ENCODE measurements around the gene SRSF9. TPM values are rescaled to one million over a fixed set of nuclear protein-coding genes. Genes with fewer than 3 reads are reported as not detected.
A peak's percentile ranks its signal among the peaks of the same experiment; 100 is the strongest.

The SRSF9 gene
- total and polyA plus RNA-seq, 2 of the 13 experiments (the other 11 are each of a cell fraction or from before 2014, with no cell fraction given) = 125 to 144 TPM

GRCh38 chr12:120437735-120438494 is 31.6 kb downstream of the SRSF9 start, which contains the start of gene COX6A1 (continued):
- TF ChIP-seq, protein P1, sequence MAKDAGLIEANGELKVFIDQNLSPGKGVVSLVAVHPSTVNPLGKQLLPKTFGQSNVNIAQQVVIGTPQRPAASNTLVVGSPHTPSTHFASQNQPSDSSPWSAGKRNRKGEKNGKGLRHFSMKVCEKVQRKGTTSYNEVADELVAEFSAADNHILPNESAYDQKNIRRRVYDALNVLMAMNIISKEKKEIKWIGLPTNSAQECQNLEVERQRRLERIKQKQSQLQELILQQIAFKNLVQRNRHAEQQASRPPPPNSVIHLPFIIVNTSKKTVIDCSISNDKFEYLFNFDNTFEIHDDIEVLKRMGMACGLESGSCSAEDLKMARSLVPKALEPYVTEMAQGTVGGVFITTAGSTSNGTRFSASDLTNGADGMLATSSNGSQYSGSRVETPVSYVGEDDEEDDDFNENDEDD (CRISPR knock-in tag; IDR thresholded peaks at IDR 0.05; ENCODE audit: borderline replicate concordance) = peak; percentile 50; the same call in 1 of the 2 replicates
- TF ChIP-seq NR2C2 (CRISPR knock-in tag; IDR thresholded peaks at IDR 0.05; ENCODE audit: borderline replicate concordance) = peak; percentile 91
- no peak for TF ChIP-seq SP1 (IDR thresholded peaks at IDR 0.05)
- peak; percentile 69 for TF ChIP-seq SP1 (CRISPR knock-in tag; IDR thresholded peaks at IDR 0.05)
- TF ChIP-seq SETDB1 (CRISPR knock-in tag; IDR thresholded peaks at IDR 0.05; ENCODE audit: borderline replicate concordance) = no peak
- TF ChIP-seq ZNF12 (CRISPR knock-in tag; IDR thresholded peaks at IDR 0.05) = no peak
- TF ChIP-seq ZNF20 (CRISPR knock-in tag; IDR thresholded peaks at IDR 0.05) = no peak
- TF ChIP-seq ZNF713 (CRISPR knock-in tag; IDR thresholded peaks at IDR 0.05) = no peak
- TF ChIP-seq NAIF1 (CRISPR knock-in tag; IDR thresholded peaks at IDR 0.05; ENCODE audit: borderline replicate concordance) = 0 out of 2 replicates have a peak, but pooled peaks have one; percentile 22
- TF ChIP-seq RBFOX2 (IDR thresholded peaks at IDR 0.05; ENCODE audit: low read depth, low read length) = peak; percentile 91
- TF ChIP-seq GATAD1 (CRISPR knock-in tag; IDR thresholded peaks at IDR 0.05) = peak; percentile 92
- TF ChIP-seq ZNF263 (CRISPR knock-in tag; IDR thresholded peaks at IDR 0.05) = peak; percentile 89
- TF ChIP-seq SIX1 (CRISPR knock-in tag; IDR thresholded peaks at IDR 0.05; ENCODE audit: borderline replicate concordance) = peak; percentile 17; the same call in 1 of the 2 replicates
- peak; percentile 65; the same call in 1 of the 2 replicates for TF ChIP-seq ZNF792 (CRISPR knock-in tag; IDR thresholded peaks at IDR 0.05)
- TF ChIP-seq ZNF552 (CRISPR knock-in tag; IDR thresholded peaks at IDR 0.05; ENCODE audit: borderline replicate concordance) = no peak
- TF ChIP-seq ZNF44 (CRISPR knock-in tag; IDR thresholded peaks at IDR 0.05) = no peak
- no peak for TF ChIP-seq DBP (CRISPR knock-in tag; IDR thresholded peaks at IDR 0.05; ENCODE audit: not compliant biosample characterization)
- TF ChIP-seq, protein P2, sequence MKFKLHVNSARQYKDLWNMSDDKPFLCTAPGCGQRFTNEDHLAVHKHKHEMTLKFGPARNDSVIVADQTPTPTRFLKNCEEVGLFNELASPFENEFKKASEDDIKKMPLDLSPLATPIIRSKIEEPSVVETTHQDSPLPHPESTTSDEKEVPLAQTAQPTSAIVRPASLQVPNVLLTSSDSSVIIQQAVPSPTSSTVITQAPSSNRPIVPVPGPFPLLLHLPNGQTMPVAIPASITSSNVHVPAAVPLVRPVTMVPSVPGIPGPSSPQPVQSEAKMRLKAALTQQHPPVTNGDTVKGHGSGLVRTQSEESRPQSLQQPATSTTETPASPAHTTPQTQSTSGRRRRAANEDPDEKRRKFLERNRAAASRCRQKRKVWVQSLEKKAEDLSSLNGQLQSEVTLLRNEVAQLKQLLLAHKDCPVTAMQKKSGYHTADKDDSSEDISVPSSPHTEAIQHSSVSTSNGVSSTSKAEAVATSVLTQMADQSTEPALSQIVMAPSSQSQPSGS (CRISPR knock-in tag; IDR thresholded peaks at IDR 0.05) = no peak
- TF ChIP-seq SP5 (CRISPR knock-in tag; IDR thresholded peaks at IDR 0.05; ENCODE audit: borderline replicate concordance, low read depth) = peak; percentile 82; the same call in 1 of the 2 replicates
- no peak for TF ChIP-seq ZNF235 (CRISPR knock-in tag; IDR thresholded peaks at IDR 0.05; ENCODE audit: borderline replicate concordance)
- TF ChIP-seq, protein P3, sequence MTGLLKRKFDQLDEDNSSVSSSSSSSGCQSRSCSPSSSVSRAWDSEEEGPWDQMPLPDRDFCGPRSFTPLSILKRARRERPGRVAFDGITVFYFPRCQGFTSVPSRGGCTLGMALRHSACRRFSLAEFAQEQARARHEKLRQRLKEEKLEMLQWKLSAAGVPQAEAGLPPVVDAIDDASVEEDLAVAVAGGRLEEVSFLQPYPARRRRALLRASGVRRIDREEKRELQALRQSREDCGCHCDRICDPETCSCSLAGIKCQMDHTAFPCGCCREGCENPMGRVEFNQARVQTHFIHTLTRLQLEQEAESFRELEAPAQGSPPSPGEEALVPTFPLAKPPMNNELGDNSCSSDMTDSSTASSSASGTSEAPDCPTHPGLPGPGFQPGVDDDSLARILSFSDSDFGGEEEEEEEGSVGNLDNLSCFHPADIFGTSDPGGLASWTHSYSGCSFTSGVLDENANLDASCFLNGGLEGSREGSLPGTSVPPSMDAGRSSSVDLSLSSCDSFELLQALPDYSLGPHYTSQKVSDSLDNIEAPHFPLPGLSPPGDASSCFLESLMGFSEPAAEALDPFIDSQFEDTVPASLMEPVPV (CRISPR knock-in tag; IDR thresholded peaks at IDR 0.05) = peak; percentile 77; the same call in 1 of the 2 replicates
- no peak for TF ChIP-seq MEIS2 (CRISPR knock-in tag; IDR thresholded peaks at IDR 0.05)
- TF ChIP-seq NFRKB (IDR thresholded peaks at IDR 0.05) = no peak
- TF ChIP-seq ZNF749 (CRISPR knock-in tag; IDR thresholded peaks at IDR 0.05; ENCODE audit: borderline replicate concordance) = no peak
- no peak; the same call in 1 of the 2 replicates for TF ChIP-seq ZNF224 (CRISPR knock-in tag; IDR thresholded peaks at IDR 0.05)
- TF ChIP-seq ZNF282 (IDR thresholded peaks at IDR 0.05; ENCODE audit: partially characterized antibody) = no peak
- no peak for TF ChIP-seq RCOR2 (CRISPR knock-in tag; IDR thresholded peaks at IDR 0.05)
- TF ChIP-seq ZNF850 (CRISPR knock-in tag; conservative IDR thresholded peaks at IDR 0.05) = no peak

Data from HepG2 (cell line).